ENCODE data around the gene CXCL12. TPM values are rescaled to one million over a fixed set of nuclear protein-coding genes. Genes with fewer than 3 reads are reported as not detected.

CXCL12 gene
- total and polyA plus RNA-seq, 2 of the 13 experiments (the other 11 are each of a cell fraction or from before 2014, with no cell fraction given) = not detected

GRCh38 chr10:44396671-44397191 is 11.8 kb upstream of the CXCL12 start:
- Histone ChIP-seq H3K27ac (ENCODE audit: extremely low read length, insufficient read depth, low read length) (no peak overlapping the region), H3K36me3 (replicated peaks in 1 of 2; ENCODE audit: control insufficient read depth in 1 of 2, insufficient read depth in 2 of 2, low read length in 2 of 2) (no peaks in the 10 kb centered on the region), H3K27me3 (ENCODE audit: control insufficient read depth in 1 of 2, insufficient read depth in 2 of 2, low read length in 2 of 2) (peaks cover 6 to 17% of the 10 kb centered on the region in 2 experiments; a peak in 4 of 5 replicates), H2AFZ (ENCODE audit: low read length) (no peak overlapping the region), H3K4me1 (ENCODE audit: insufficient read depth, low read length) (0 out of 2 replicates have a peak, but pooled peaks cover 8% of the 10 kb centered on the region), H3K4me2 (ENCODE audit: low read depth, low read length) (no peak overlapping the region), H4K20me1 (ENCODE audit: insufficient read depth, low read length) (no peaks in the 10 kb centered on the region), H3K79me2 (ENCODE audit: insufficient read depth, low read length) (no peaks in the 10 kb centered on the region), H3K4me3 (replicated peaks in 1 of 3; ENCODE audit: insufficient read depth in 1 of 3, low read depth in 2 of 3, low read length in 3 of 3) (no peak overlapping the region), H3K9ac (ENCODE audit: insufficient read depth, low read depth, low read length) (no peak overlapping the region), H3K9me3 (ENCODE audit: low read length) (no peaks in the 10 kb centered on the region)
- no peak for TF ChIP-seq ZNF607 (CRISPR knock-in tag; IDR thresholded peaks at IDR 0.05; ENCODE audit: borderline replicate concordance)
- no peak for TF ChIP-seq KLF16 (CRISPR knock-in tag; IDR thresholded peaks at IDR 0.05)
- TF ChIP-seq ASH2L (IDR thresholded peaks at IDR 0.05; ENCODE audit: insufficient read length, low read depth, low read length) = no peak
- TF ChIP-seq SALL1 (CRISPR knock-in tag; IDR thresholded peaks at IDR 0.05) = no peak
- TF ChIP-seq NCOA5 (CRISPR knock-in tag; IDR thresholded peaks at IDR 0.05) = no peak
- no peak for TF ChIP-seq HES4 (CRISPR knock-in tag; IDR thresholded peaks at IDR 0.05; ENCODE audit: borderline replicate concordance)
- POLR2A ChIA-PET = no interaction called here
- FAIRE-seq (no peak), ATAC-seq (no peak), DNase-seq (ENCODE audit: low spot score) (no peak)
- CTCF ChIA-PET (ENCODE audit: low intra/inter-chr PET ratio, low total read pairs) = no interaction called here
- no TSS peak for BruUV-seq (replicated peaks)
- 21% methylated on average over 6 of the region's 7 CpGs for WGBS (ENCODE audit: low lambda C conversion rate)
- in situ Hi-C loops (cut with HindIII; ENCODE audit: extremely low pct_ligation_motif_present, low pct_unique_long_range_greater_than_20kb) = no loop called here
- intact Hi-C loops (cut with micrococcal nuclease; ENCODE audit: unreplicated experiment) = no loop called here

- BruUV-seq (replicated peaks) = no TSS peak
- in situ Hi-C loops (cut with HindIII; ENCODE audit: extremely low pct_ligation_motif_present, low pct_unique_long_range_greater_than_20kb) = no loop called here
- TF ChIP-seq SMARCE1 (IDR thresholded peaks at IDR 0.05; ENCODE audit: borderline replicate concordance) = no peak
- TF ChIP-seq MLXIP (CRISPR knock-in tag; IDR thresholded peaks at IDR 0.05; ENCODE audit: borderline replicate concordance) = no peak
- no peak for TF ChIP-seq SYNCRIP (IDR thresholded peaks at IDR 0.05; ENCODE audit: insufficient read depth, low read depth, low read length)
- no peak for TF ChIP-seq TFAP4 (IDR thresholded peaks at IDR 0.05; ENCODE audit: borderline replicate concordance, low read depth)
- TF ChIP-seq REL (CRISPR knock-in tag; conservative IDR thresholded peaks at IDR 0.05) = no peak
- TF ChIP-seq SPEN (CRISPR knock-in tag; IDR thresholded peaks at IDR 0.05; ENCODE audit: low read depth) = no peak
- TF ChIP-seq MED1 (CRISPR knock-in tag; IDR thresholded peaks at IDR 0.05) = no peak
Measured at GRCh38 chr10:44395902-44396670, 11.2 kb upstream of the CXCL12 start.

More at GRCh38 chr10:44395902-44396670, 11.2 kb upstream of the CXCL12 start:
- H3K27ac ChIP-seq (ENCODE audit: extremely low read length, insufficient read depth, low read length) = no peak overlapping the region
- ChIA-PET POLR2A (no interaction called here), CTCF (ENCODE audit: low intra/inter-chr PET ratio, low total read pairs) (no interaction called here)
- intact Hi-C loops (cut with micrococcal nuclease; ENCODE audit: unreplicated experiment) = no loop called here
- peaks cover 9% of the 10 kb centered on the region; the same call in 1 of the 2 replicates for H3K4me1 ChIP-seq (ENCODE audit: insufficient read depth, low read length)
- no peaks in the 10 kb centered on the region for H3K79me2 ChIP-seq (ENCODE audit: insufficient read depth, low read length)
- peaks cover 6 to 17% of the 10 kb centered on the region in 2 experiments; a peak in 4 of 5 replicates for H3K27me3 ChIP-seq (ENCODE audit: control insufficient read depth in 1 of 2, insufficient read depth in 2 of 2, low read length in 2 of 2)
- no peaks in the 10 kb centered on the region for H4K20me1 ChIP-seq (ENCODE audit: insufficient read depth, low read length)
- H3K9me3 ChIP-seq (ENCODE audit: low read length) = no peaks in the 10 kb centered on the region
- DNase-seq (ENCODE audit: low spot score) (no peak), ATAC-seq (no peak), FAIRE-seq (no peak)
- H3K4me3 ChIP-seq (replicated peaks in 1 of 3; ENCODE audit: insufficient read depth in 1 of 3, low read depth in 2 of 3, low read length in 3 of 3) = no peak overlapping the region
- no peak overlapping the region for H3K4me2 ChIP-seq (ENCODE audit: low read depth, low read length)
- WGBS (ENCODE audit: low lambda C conversion rate) = 39% methylated on average over 10 of the region's 11 CpGs
- H2AFZ ChIP-seq (ENCODE audit: low read length) = no peak overlapping the region
- H3K36me3 ChIP-seq (replicated peaks in 1 of 2; ENCODE audit: control insufficient read depth in 1 of 2, insufficient read depth in 2 of 2, low read length in 2 of 2) = no peaks in the 10 kb centered on the region
- no peak overlapping the region for H3K9ac ChIP-seq (ENCODE audit: insufficient read depth, low read depth, low read length)

Measured in HepG2 (cell line).